Spleen (tissue), 7 donors: ENCODE results near the gene NUB1.

Experiments
- CTCF ChIP-seq, 11 experiments: fragments of 200-600 bp in 7 of 11; fragments of 450-650 bp in 4 of 11; sonication (generic) in 4 of 11; IDR thresholded peaks in 8 of 11; conservative IDR thresholded peaks in 3 of 11; 1 replicate in 7 of 11; 2 replicates in 4 of 11; pipeline versions ENCODE4 v1.4.0 to v1.8.0; 2016 to 2021; ENCODE audit warnings: antibody characterized with exemption in 11 of 11, inconsistent platforms in 4 of 11, mild to moderate bottlenecking in 1 of 11
- POLR2A ChIP-seq, 3 donors: fragments of 450-650 bp; IDR thresholded peaks; one replicate each; pipeline ENCODE4 v1.5.1; 2017; ENCODE audit warnings: antibody characterized with exemption in 3 of 3, mild to moderate bottlenecking in 1 of 3
- POLR2AphosphoS5 ChIP-seq, 3 donors: sonication (generic); formaldehyde crosslinking; IDR thresholded peaks; one replicate each; pipeline ENCODE4 v1.5.1; 2017; ENCODE audit warnings: antibody characterized with exemption in 3 of 3
- donor health status: DM: no; HTN: no; CAD: no; lungs with moderate emphysema.
- donor health status: DM: no; HTN: no; CAD: no.
- donor health status: DM: no; HTN: no; CAD: no.

GRCh38 chr7:151313857-151314256, 27.8 kb upstream of the NUB1 start:
- no peak for TF ChIP-seq POLR2AphosphoS5 (IDR thresholded peaks at IDR 0.05)
- no peak for TF ChIP-seq POLR2A (IDR thresholded peaks at IDR 0.05)
- no peak for TF ChIP-seq CTCF (IDR thresholded peaks at IDR 0.05 in 8 of 11, conservative IDR thresholded peaks at IDR 0.05 in 3 of 11)
